ENCODE measurements around the gene MIF. TPM values are rescaled to one million over a fixed set of nuclear protein-coding genes. Genes with fewer than 3 reads are reported as not detected.
"Not testable (repeated sequence)": the region's sequence is repeated elsewhere in the genome, so short reads cannot be mapped to it uniquely, and the experiment has no call there.

MIF gene
- total RNA-seq, 4 donors from 2014 or later = 77.1 to 189 (median 124) TPM

GRCh38 chr22:23898006-23898974 lies 4.1 kb downstream of the MIF start:
- Histone ChIP-seq H3K36me3 (no peaks in the 10 kb centered on the region), H3K27me3 (no peaks in the 10 kb centered on the region), H3K9me3 (no peaks in the 10 kb centered on the region), H3K4me3 (no peak overlapping the region), H3K4me1 (no peaks in the 10 kb centered on the region), H3K27ac (no peak overlapping the region)
- intact Hi-C loops (cut with DNase I; ENCODE audit: low total_unique reads) = no loop called here
- no peak for TF ChIP-seq CTCF (IDR thresholded peaks at IDR 0.05)
- TF ChIP-seq POLR2A (IDR thresholded peaks at IDR 0.05) = no peak
- no peak for DNase-seq

GRCh38 chr22:23899042-23899745 lies 5.0 kb downstream of the MIF start:
- H3K36me3 ChIP-seq = no peaks in the 10 kb centered on the region
- DNase-seq = no peak
- H3K4me3 ChIP-seq = no peak overlapping the region
- no peaks in the 10 kb centered on the region for H3K27me3 ChIP-seq
- H3K27ac ChIP-seq = no peak overlapping the region
- intact Hi-C loops (cut with DNase I; ENCODE audit: low total_unique reads) = no loop called here
- no peaks in the 10 kb centered on the region for H3K4me1 ChIP-seq
- no peak for TF ChIP-seq CTCF (IDR thresholded peaks at IDR 0.05)
- no peak for TF ChIP-seq POLR2A (IDR thresholded peaks at IDR 0.05)
- no peaks in the 10 kb centered on the region for H3K9me3 ChIP-seq

- H3K4me1 ChIP-seq; H3K27me3 ChIP-seq; H3K27ac ChIP-seq; H3K9me3 ChIP-seq; H3K36me3 ChIP-seq; intact Hi-C loops (cut with DNase I; ENCODE audit: low total_unique reads); H3K4me3 ChIP-seq; DNase-seq: not testable (repeated sequence)
Observed at GRCh38 chr22:23900227-23900626, 6.0 kb downstream of the MIF start.

GRCh38 chr22:23901600-23901999 lies 7.4 kb downstream of the MIF start:
- H3K27me3 ChIP-seq = no peaks in the 10 kb centered on the region
- H3K27ac ChIP-seq = no peak overlapping the region
- no peaks in the 10 kb centered on the region for H3K4me1 ChIP-seq
- TF ChIP-seq CTCF (IDR thresholded peaks at IDR 0.05) (no peak), POLR2A (IDR thresholded peaks at IDR 0.05) (no peak)
- no peak overlapping the region for H3K4me3 ChIP-seq
- DNase-seq = no peak
- no peaks in the 10 kb centered on the region for H3K9me3 ChIP-seq
- intact Hi-C loops (cut with DNase I; ENCODE audit: low total_unique reads) = no loop called here
- no peaks in the 10 kb centered on the region for H3K36me3 ChIP-seq

- no peak overlapping the region for H3K4me3 ChIP-seq
- no peak for DNase-seq
- no peaks in the 10 kb centered on the region for H3K4me1 ChIP-seq
- no peaks in the 10 kb centered on the region for H3K27me3 ChIP-seq
- H3K36me3 ChIP-seq = no peaks in the 10 kb centered on the region
- no peak overlapping the region for H3K27ac ChIP-seq
- TF ChIP-seq CTCF (IDR thresholded peaks at IDR 0.05) (no peak), POLR2A (IDR thresholded peaks at IDR 0.05) (no peak)
- intact Hi-C loops (cut with DNase I; ENCODE audit: low total_unique reads) = no loop called here
- no peaks in the 10 kb centered on the region for H3K9me3 ChIP-seq
Observed at GRCh38 chr22:23903328-23903971, 9.3 kb downstream of the MIF start.
